Parathyroid adenoma (tissue), 2 donors: ENCODE data around the gene CCN5.

Source experiments
- H2AFZ ChIP-seq: fragments of 300-600 bp; sonication (generic); one replicate; pipeline ENCODE4 v1.7.0; 2017; ENCODE audit warnings: antibody characterized with exemption, mild to moderate bottlenecking
- H3K27ac ChIP-seq: fragments of 300-600 bp; sonication (generic); one replicate; pipeline ENCODE4 v1.7.0; 2017
- H3K27me3 ChIP-seq: fragments of 300-600 bp; sonication (generic); one replicate; pipeline ENCODE4 v1.7.0; 2017; ENCODE audit warnings: low read length; ENCODE audit not compliant: control insufficient read depth, insufficient read depth
- H3K36me3 ChIP-seq: fragments of 300-600 bp; sonication (generic); one replicate; pipeline ENCODE4 v1.7.0; 2017; ENCODE audit warnings: low read length; ENCODE audit not compliant: control insufficient read depth, insufficient read depth
- H3K4me1 ChIP-seq: fragments of 300-600 bp; sonication (generic); one replicate; pipeline ENCODE4 v1.7.0; 2017; ENCODE audit warnings: control low read depth
- H3K4me2 ChIP-seq: fragments of 300-600 bp; sonication (generic); one replicate; pipeline ENCODE4 v1.7.0; 2017; ENCODE audit warnings: low read length
- H3K4me3 ChIP-seq: fragments of 300-600 bp; sonication (generic); one replicate; pipeline ENCODE4 v1.7.0; 2017; ENCODE audit warnings: low read depth, low read length
- H3K79me2 ChIP-seq: fragments of 300-600 bp; sonication (generic); one replicate; pipeline ENCODE4 v1.7.0; 2017; ENCODE audit warnings: control low read depth
- H3K9ac ChIP-seq: fragments of 300-600 bp; sonication (generic); one replicate; pipeline ENCODE4 v1.7.0; 2017; ENCODE audit warnings: mild to moderate bottlenecking
- H3K9me3 ChIP-seq: fragments of 300-600 bp; sonication (generic); one replicate; pipeline ENCODE4 v1.7.0; 2017; ENCODE audit warnings: low read length; ENCODE audit not compliant: control insufficient read depth
- TF ChIP-seq, protein P1 (sequence below): fragments of 300-600 bp; sonication (generic); IDR thresholded peaks from one replicate; pipeline ENCODE4 v1.7.0; 2017; ENCODE audit warnings: antibody characterized with exemption, mild to moderate bottlenecking
- donor health status: primary hyperparathyroidism.

The CCN5 gene

DNA sequence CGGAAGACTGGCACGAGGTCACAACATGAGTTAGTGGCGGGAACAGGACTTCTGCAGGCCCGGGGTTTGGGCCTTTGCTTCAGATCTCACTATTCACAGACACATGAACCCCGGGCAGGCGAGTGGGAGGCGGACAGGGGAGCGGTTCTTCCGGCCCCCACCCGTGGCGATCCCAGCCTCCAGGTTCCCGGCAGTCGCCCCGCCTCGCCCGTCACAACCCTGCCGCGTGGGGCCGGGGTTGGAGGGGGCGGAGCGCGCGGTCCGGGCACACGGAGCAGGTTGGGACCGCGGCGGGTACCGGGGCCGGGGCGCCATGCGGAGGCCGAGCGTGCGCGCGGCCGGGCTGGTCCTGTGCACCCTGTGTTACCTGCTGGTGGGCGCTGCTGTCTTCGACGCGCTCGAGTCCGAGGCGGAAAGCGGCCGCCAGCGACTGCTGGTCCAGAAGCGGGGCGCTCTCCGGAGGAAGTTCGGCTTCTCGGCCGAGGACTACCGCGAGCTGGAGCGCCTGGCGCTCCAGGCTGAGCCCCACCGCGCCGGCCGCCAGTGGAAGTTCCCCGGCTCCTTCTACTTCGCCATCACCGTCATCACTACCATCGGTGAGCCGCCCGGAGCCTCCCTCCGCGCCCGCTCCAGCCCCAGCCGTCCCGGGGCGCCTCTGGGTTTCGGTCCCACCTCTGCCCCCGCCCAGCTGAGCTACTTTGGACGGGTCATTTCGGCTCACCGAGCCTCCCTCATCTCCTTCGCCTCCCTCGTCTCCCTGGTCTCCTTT, 30.6 kb downstream of the CCN5 start, which contains the start of gene KCNK15:
TSS of gene KCNK15 (plus strand) at position 268 of the 769 bp plus-strand sequence. CDS start at position 314, 46 bp downstream.
- H3K9me3 ChIP-seq, result no peaks in the 10 kb centered on the region
- no peaks in the 10 kb centered on the region for H3K36me3 ChIP-seq
- H3K4me3 ChIP-seq, result peak within 1 kb of the TSS; percentile 46
- TF ChIP-seq, protein P1, sequence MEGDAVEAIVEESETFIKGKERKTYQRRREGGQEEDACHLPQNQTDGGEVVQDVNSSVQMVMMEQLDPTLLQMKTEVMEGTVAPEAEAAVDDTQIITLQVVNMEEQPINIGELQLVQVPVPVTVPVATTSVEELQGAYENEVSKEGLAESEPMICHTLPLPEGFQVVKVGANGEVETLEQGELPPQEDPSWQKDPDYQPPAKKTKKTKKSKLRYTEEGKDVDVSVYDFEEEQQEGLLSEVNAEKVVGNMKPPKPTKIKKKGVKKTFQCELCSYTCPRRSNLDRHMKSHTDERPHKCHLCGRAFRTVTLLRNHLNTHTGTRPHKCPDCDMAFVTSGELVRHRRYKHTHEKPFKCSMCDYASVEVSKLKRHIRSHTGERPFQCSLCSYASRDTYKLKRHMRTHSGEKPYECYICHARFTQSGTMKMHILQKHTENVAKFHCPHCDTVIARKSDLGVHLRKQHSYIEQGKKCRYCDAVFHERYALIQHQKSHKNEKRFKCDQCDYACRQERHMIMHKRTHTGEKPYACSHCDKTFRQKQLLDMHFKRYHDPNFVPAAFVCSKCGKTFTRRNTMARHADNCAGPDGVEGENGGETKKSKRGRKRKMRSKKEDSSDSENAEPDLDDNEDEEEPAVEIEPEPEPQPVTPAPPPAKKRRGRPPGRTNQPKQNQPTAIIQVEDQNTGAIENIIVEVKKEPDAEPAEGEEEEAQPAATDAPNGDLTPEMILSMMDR, result no peak
- H3K27me3 ChIP-seq, result no peaks in the 10 kb centered on the region
- H3K9ac ChIP-seq, result no peak within 1 kb of the TSS
- H3K4me1 ChIP-seq, result peaks cover 4% of the 10 kb centered on the region
- peak within 1 kb of the TSS; percentile 76 for H2AFZ ChIP-seq
- no peaks in the 10 kb centered on the region for H3K79me2 ChIP-seq
- H3K4me2 ChIP-seq, result peak within 1 kb of the TSS; percentile 81
- H3K27ac ChIP-seq, result no peak within 1 kb of the TSS

DNA sequence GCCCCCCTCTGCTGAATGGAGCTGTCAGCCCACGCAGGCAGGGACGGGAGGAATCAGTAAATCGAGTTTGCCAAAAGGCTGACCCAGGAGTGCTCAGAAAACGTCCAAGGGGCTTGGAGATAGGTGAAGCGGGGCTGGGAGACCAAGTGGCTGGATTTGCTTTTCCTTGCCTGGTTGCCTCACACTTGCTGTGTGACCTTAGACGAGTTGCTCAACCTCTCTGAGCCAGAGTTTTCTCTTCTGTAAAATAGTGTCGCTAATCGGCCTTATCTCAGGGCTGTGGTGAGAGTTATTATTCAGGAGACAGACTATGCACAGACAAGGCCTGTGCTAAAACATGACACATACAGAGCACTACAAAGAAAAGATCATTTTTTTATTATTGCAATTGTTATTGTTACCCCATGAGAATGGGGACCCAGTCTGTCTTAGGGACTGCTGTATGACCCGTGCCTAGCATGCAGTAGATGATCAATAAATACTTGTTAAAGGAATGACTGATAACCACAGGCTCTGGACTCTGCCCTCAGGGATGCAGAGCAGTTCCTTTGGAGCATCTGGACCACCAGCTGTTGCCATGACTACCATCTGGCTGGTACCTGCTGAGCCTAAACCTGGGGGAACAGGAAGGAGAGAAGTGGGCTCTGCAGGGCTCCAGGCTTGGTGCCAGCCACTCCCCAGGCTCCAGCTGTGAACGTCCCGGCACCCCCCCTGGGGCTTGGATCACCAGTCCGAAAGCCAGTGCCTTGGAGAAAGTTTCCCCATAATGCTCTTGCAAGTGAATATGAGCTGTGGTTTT, 31.4 kb downstream of the CCN5 start:
- Histone ChIP-seq H3K27me3 (no peaks in the 10 kb centered on the region), H2AFZ (peak overlapping the region; percentile 76), H3K9ac (no peak overlapping the region), H3K79me2 (no peaks in the 10 kb centered on the region), H3K4me3 (peak overlapping the region; percentile 46), H3K27ac (no peak overlapping the region), H3K4me2 (peak overlapping the region; percentile 81), H3K9me3 (no peaks in the 10 kb centered on the region), H3K36me3 (no peaks in the 10 kb centered on the region), H3K4me1 (peaks cover 4% of the 10 kb centered on the region)
- TF ChIP-seq, protein P1, result no peak

DNA sequence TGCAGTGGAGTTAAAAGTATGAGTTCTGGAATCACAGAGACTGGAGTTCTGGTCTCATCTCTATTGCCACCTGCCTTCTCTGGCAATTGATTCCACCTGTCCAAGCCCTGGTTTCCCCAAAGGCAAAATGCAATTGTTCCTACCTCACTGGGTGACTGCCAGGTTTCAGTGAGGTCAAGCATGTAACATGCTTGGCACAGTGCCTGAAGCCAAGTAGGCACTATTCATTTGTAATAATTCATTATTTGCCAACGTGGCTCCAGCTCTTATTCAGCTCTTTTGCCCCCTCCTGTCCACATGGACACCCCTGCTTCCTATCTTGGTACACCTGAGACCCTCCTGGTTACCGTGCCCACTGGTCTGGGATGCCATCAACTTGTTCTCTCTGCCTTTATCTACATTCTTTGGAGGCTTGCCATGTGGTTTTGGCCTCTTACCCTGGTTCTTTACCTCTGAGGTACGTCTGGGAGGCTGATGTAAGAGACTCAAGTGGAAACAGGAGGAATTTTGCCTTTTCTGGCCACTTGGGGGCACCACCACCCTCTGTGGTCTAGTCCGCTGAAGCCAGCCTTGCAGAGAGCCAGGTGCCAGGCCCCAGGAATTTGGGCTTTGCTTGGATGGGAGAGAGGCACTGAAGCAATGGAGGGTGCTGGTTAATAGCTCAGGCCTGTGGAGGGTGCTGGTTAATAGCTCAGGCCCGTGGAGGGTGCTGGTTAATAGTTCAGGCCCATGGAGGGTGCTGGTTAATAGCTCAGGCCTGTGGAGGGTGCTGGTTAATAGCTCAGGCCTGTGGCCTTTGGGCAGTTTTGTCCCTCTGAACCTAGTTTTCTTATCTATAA, 32.2 kb downstream of the CCN5 start:
- H3K27me3 ChIP-seq, result no peaks in the 10 kb centered on the region
- H3K4me2 ChIP-seq, result peak overlapping the region; percentile 8
- peak overlapping the region; percentile 41 for H3K27ac ChIP-seq
- H3K36me3 ChIP-seq, result no peaks in the 10 kb centered on the region
- H3K9me3 ChIP-seq, result no peaks in the 10 kb centered on the region
- no peak overlapping the region for H2AFZ ChIP-seq
- H3K79me2 ChIP-seq, result no peaks in the 10 kb centered on the region
- no peak overlapping the region for H3K4me3 ChIP-seq
- TF ChIP-seq, protein P1, result peak; percentile 61
- no peak overlapping the region for H3K9ac ChIP-seq
- H3K4me1 ChIP-seq, result peaks cover 4% of the 10 kb centered on the region

DNA sequence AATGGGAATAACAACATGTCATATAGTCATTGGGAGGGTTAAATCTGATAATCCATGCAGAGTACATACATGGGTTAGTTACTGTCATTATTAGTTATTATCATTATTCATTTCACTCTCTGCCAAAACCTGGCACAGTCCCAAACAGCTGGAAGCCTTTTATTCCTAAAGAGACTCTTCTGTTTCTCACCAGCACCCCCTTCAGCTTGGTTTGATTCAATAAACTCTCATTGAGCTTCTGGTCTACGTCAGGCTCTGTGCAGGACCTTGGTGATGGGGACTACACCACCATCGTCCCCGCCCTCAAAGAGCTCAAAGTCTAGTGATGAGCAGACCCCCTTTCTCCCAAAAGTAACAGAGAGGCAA, 32.8 kb downstream of the CCN5 start:
- no peak overlapping the region for H2AFZ ChIP-seq
- no peak overlapping the region for H3K4me2 ChIP-seq
- H3K4me3 ChIP-seq, result no peak overlapping the region
- H3K36me3 ChIP-seq, result no peaks in the 10 kb centered on the region
- H3K9ac ChIP-seq, result no peak overlapping the region
- H3K27me3 ChIP-seq, result no peaks in the 10 kb centered on the region
- no peak overlapping the region for H3K27ac ChIP-seq
- TF ChIP-seq, protein P1, result no peak
- H3K9me3 ChIP-seq, result no peaks in the 10 kb centered on the region
- H3K79me2 ChIP-seq, result no peaks in the 10 kb centered on the region
- H3K4me1 ChIP-seq, result peaks cover 4% of the 10 kb centered on the region
